ENCODE results near the gene STXBP5L.
"Not testable (repeated sequence)": the region's sequence is repeated elsewhere in the genome, so short reads cannot be mapped to it uniquely, and the experiment has no call there.

Gene STXBP5L

GRCh38 chr3:120908030-120908794 is at the start of gene STXBP5L:
Gene STXBP5L (plus strand): TSS chr3:120908205. CDS start chr3:120909579, 1,374 bp downstream.
- Histone ChIP-seq H3K4me3 (ENCODE audit: low read length) (peak within 1 kb of the TSS; percentile 83), H3K4me1 (ENCODE audit: control insufficient read depth, insufficient read depth, low read length) (0 out of 2 replicates have a peak, but pooled peaks cover 1% of the 10 kb centered on the region), H3K36me3 (ENCODE audit: control insufficient read depth, insufficient read depth, low read length) (no peaks in the 10 kb centered on the region), H3K9me3 (ENCODE audit: control insufficient read depth, insufficient read depth, low read length) (no peaks in the 10 kb centered on the region), H3K27ac (ENCODE audit: low read length) (no peak within 1 kb of the TSS), H3K27me3 (ENCODE audit: control insufficient read depth, insufficient read depth, low read length) (no peaks in the 10 kb centered on the region)
- DNase-seq (ENCODE audit: low read depth, low spot score): peak; percentile 92
- WGBS (ENCODE audit: insufficient coverage, insufficient read length): no CpG with 5 or more reads among the region's 83 CpGs

GRCh38 chr3:120858521-120858920 is 49.5 kb upstream of the STXBP5L start:
- no peak overlapping the region for H3K4me3 ChIP-seq (ENCODE audit: low read length)

GRCh38 chr3:120864541-120864940 is 43.5 kb upstream of the STXBP5L start:
- DNase-seq (ENCODE audit: low read depth, low spot score): no peak
- Histone ChIP-seq H3K9me3 (ENCODE audit: control insufficient read depth, insufficient read depth, low read length) (no peaks in the 10 kb centered on the region), H3K27ac (ENCODE audit: low read length) (no peak overlapping the region), H3K4me1 (ENCODE audit: control insufficient read depth, insufficient read depth, low read length) (no peaks in the 10 kb centered on the region), H3K27me3 (ENCODE audit: control insufficient read depth, insufficient read depth, low read length) (no peaks in the 10 kb centered on the region), H3K4me3 (ENCODE audit: low read length) (no peak overlapping the region), H3K36me3 (ENCODE audit: control insufficient read depth, insufficient read depth, low read length) (no peaks in the 10 kb centered on the region)
- WGBS (ENCODE audit: insufficient coverage, insufficient read length): no CpG with 5 or more reads among the region's 5 CpGs

More at GRCh38 chr3:120858521-120858920, 49.5 kb upstream of the STXBP5L start:
- Histone ChIP-seq H3K27me3 (ENCODE audit: control insufficient read depth, insufficient read depth, low read length) (no peaks in the 10 kb centered on the region), H3K4me1 (ENCODE audit: control insufficient read depth, insufficient read depth, low read length) (no peaks in the 10 kb centered on the region), H3K27ac (ENCODE audit: low read length) (no peak overlapping the region), H3K9me3 (ENCODE audit: control insufficient read depth, insufficient read depth, low read length) (no peaks in the 10 kb centered on the region), H3K36me3 (ENCODE audit: control insufficient read depth, insufficient read depth, low read length) (no peaks in the 10 kb centered on the region)
- WGBS (ENCODE audit: insufficient coverage, insufficient read length): no CpG with 5 or more reads among the region's 3 CpGs
- no peak for DNase-seq (ENCODE audit: low read depth, low spot score)

GRCh38 chr3:120875507-120875906 is 32.5 kb upstream of the STXBP5L start:
- no peak for DNase-seq (ENCODE audit: low read depth, low spot score)
- H3K4me1 ChIP-seq (ENCODE audit: control insufficient read depth, insufficient read depth, low read length): no peaks in the 10 kb centered on the region
- no peak overlapping the region for H3K27ac ChIP-seq (ENCODE audit: low read length)
- WGBS (ENCODE audit: insufficient coverage, insufficient read length): no CpG with 5 or more reads among the region's 1 CpG
- no peaks in the 10 kb centered on the region for H3K9me3 ChIP-seq (ENCODE audit: control insufficient read depth, insufficient read depth, low read length)
- H3K27me3 ChIP-seq (ENCODE audit: control insufficient read depth, insufficient read depth, low read length): no peaks in the 10 kb centered on the region
- H3K36me3 ChIP-seq (ENCODE audit: control insufficient read depth, insufficient read depth, low read length): no peaks in the 10 kb centered on the region
- H3K4me3 ChIP-seq (ENCODE audit: low read length): no peak overlapping the region

- WGBS (ENCODE audit: insufficient coverage, insufficient read length): no CpG with 5 or more reads among the region's 4 CpGs
- Histone ChIP-seq H3K4me1 (ENCODE audit: control insufficient read depth, insufficient read depth, low read length) (no peaks in the 10 kb centered on the region), H3K36me3 (ENCODE audit: control insufficient read depth, insufficient read depth, low read length) (no peaks in the 10 kb centered on the region), H3K4me3 (ENCODE audit: low read length) (no peak overlapping the region), H3K9me3 (ENCODE audit: control insufficient read depth, insufficient read depth, low read length) (no peaks in the 10 kb centered on the region), H3K27ac (ENCODE audit: low read length) (no peak overlapping the region), H3K27me3 (ENCODE audit: control insufficient read depth, insufficient read depth, low read length) (no peaks in the 10 kb centered on the region)
- no peak for DNase-seq (ENCODE audit: low read depth, low spot score)
Measured at GRCh38 chr3:120875989-120876388, 32.0 kb upstream of the STXBP5L start.

- WGBS (ENCODE audit: insufficient coverage, insufficient read length): no CpG with 5 or more reads among the region's 4 CpGs
- Histone ChIP-seq H3K27ac (ENCODE audit: low read length) (no peak overlapping the region), H3K4me3 (ENCODE audit: low read length) (no peak overlapping the region), H3K9me3 (ENCODE audit: control insufficient read depth, insufficient read depth, low read length) (no peaks in the 10 kb centered on the region), H3K36me3 (ENCODE audit: control insufficient read depth, insufficient read depth, low read length) (no peaks in the 10 kb centered on the region), H3K27me3 (ENCODE audit: control insufficient read depth, insufficient read depth, low read length) (no peaks in the 10 kb centered on the region), H3K4me1 (ENCODE audit: control insufficient read depth, insufficient read depth, low read length) (no peaks in the 10 kb centered on the region)
- DNase-seq (ENCODE audit: low read depth, low spot score): no peak
Measured at GRCh38 chr3:120879411-120879810, 28.6 kb upstream of the STXBP5L start.

- Histone ChIP-seq H3K9me3 (ENCODE audit: control insufficient read depth, insufficient read depth, low read length) (no peaks in the 10 kb centered on the region), H3K27ac (ENCODE audit: low read length) (no peak overlapping the region), H3K36me3 (ENCODE audit: control insufficient read depth, insufficient read depth, low read length) (no peaks in the 10 kb centered on the region), H3K27me3 (ENCODE audit: control insufficient read depth, insufficient read depth, low read length) (no peaks in the 10 kb centered on the region), H3K4me1 (ENCODE audit: control insufficient read depth, insufficient read depth, low read length) (no peaks in the 10 kb centered on the region), H3K4me3 (ENCODE audit: low read length) (no peak overlapping the region)
- DNase-seq (ENCODE audit: low read depth, low spot score): no peak
Measured at GRCh38 chr3:120892921-120893320, 15.1 kb upstream of the STXBP5L start.

- Histone ChIP-seq H3K36me3 (ENCODE audit: control insufficient read depth, insufficient read depth, low read length) (no peaks in the 10 kb centered on the region), H3K27ac (ENCODE audit: low read length) (no peak overlapping the region), H3K4me1 (ENCODE audit: control insufficient read depth, insufficient read depth, low read length) (no peaks in the 10 kb centered on the region), H3K9me3 (ENCODE audit: control insufficient read depth, insufficient read depth, low read length) (no peaks in the 10 kb centered on the region), H3K27me3 (ENCODE audit: control insufficient read depth, insufficient read depth, low read length) (no peaks in the 10 kb centered on the region), H3K4me3 (ENCODE audit: low read length) (no peak overlapping the region)
- WGBS (ENCODE audit: insufficient coverage, insufficient read length): no CpG with 5 or more reads among the region's 5 CpGs
- DNase-seq (ENCODE audit: low read depth, low spot score): no peak
Measured at GRCh38 chr3:120894316-120895057, 13.5 kb upstream of the STXBP5L start.

- not testable (repeated sequence) for H3K27me3 ChIP-seq (ENCODE audit: control insufficient read depth, insufficient read depth, low read length); H3K4me1 ChIP-seq (ENCODE audit: control insufficient read depth, insufficient read depth, low read length); H3K27ac ChIP-seq (ENCODE audit: low read length); H3K9me3 ChIP-seq (ENCODE audit: control insufficient read depth, insufficient read depth, low read length); H3K4me3 ChIP-seq (ENCODE audit: low read length); H3K36me3 ChIP-seq (ENCODE audit: control insufficient read depth, insufficient read depth, low read length); DNase-seq (ENCODE audit: low read depth, low spot score)
- whole genome bisulfite sequencing (ENCODE audit: insufficient coverage, insufficient read length): no CpG with 5 or more reads among the region's 6 CpGs
Measured at GRCh38 chr3:120901716-120902115, 6.3 kb upstream of the STXBP5L start.

- Histone ChIP-seq H3K9me3 (ENCODE audit: control insufficient read depth, insufficient read depth, low read length) (no peaks in the 10 kb centered on the region), H3K36me3 (ENCODE audit: control insufficient read depth, insufficient read depth, low read length) (no peaks in the 10 kb centered on the region), H3K4me3 (ENCODE audit: low read length) (no peak overlapping the region), H3K27me3 (ENCODE audit: control insufficient read depth, insufficient read depth, low read length) (no peaks in the 10 kb centered on the region), H3K4me1 (ENCODE audit: control insufficient read depth, insufficient read depth, low read length) (0 out of 2 replicates have a peak, but pooled peaks cover 1% of the 10 kb centered on the region), H3K27ac (ENCODE audit: low read length) (no peak overlapping the region)
- no CpG with 5 or more reads among the region's 4 CpGs for WGBS (ENCODE audit: insufficient coverage, insufficient read length)
- DNase-seq (ENCODE audit: low read depth, low spot score): no peak
Measured at GRCh38 chr3:120903221-120903620, 4.8 kb upstream of the STXBP5L start.
